Measurements from ENCODE around the gene BANF2.

DNA sequence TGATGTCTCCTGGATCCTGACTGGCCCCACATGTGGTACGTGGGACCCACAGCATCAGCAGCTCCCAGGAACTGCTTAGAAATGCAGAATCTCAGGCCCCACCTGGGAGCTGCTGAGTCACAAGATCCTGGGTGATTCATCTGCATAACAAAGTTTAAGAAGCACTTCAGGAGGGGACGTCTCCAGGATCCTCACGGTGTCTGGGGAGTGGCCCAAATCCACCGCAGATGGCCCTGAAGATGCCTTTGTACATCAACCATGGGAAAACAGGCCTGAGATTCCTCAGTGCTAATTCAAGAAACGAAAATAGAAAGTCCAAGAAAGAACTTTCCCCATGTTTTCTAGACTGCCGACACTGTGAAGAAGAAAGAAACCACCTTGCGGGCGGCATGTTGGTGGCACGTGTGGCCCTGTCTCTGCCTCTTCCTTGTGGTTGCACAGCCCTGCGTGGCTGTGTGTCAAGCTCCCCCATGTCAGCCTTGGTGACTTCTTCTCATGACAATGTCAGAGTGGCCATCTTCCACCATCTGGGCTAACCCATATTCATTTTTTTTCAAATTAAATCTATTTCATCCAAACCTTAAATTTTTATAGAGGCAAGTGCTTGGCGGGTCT, 43.8 kb upstream of the BANF2 start:
- TF ChIP-seq, protein P1, sequence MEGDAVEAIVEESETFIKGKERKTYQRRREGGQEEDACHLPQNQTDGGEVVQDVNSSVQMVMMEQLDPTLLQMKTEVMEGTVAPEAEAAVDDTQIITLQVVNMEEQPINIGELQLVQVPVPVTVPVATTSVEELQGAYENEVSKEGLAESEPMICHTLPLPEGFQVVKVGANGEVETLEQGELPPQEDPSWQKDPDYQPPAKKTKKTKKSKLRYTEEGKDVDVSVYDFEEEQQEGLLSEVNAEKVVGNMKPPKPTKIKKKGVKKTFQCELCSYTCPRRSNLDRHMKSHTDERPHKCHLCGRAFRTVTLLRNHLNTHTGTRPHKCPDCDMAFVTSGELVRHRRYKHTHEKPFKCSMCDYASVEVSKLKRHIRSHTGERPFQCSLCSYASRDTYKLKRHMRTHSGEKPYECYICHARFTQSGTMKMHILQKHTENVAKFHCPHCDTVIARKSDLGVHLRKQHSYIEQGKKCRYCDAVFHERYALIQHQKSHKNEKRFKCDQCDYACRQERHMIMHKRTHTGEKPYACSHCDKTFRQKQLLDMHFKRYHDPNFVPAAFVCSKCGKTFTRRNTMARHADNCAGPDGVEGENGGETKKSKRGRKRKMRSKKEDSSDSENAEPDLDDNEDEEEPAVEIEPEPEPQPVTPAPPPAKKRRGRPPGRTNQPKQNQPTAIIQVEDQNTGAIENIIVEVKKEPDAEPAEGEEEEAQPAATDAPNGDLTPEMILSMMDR (IDR thresholded peaks at IDR 0.05) = no peak
- TF ChIP-seq ZFX (IDR thresholded peaks at IDR 0.05; ENCODE audit: borderline replicate concordance) = no peak

All from 22Rv1 (cell line).